ENCODE results near the gene BOLA1.

Gene BOLA1

GRCh38 chr1:149887456-149888246 is 11.7 kb upstream of the BOLA1 start:
- FAIRE-seq = peak; percentile 98

GRCh38 chr1:149888247-149888998 is 10.9 kb upstream of the BOLA1 start:
- FAIRE-seq = no peak

GRCh38 chr1:149888999-149889289 is 10.4 kb upstream of the BOLA1 start:
- no peak for FAIRE-seq

GRCh38 chr1:149896575-149896974 is 2.8 kb upstream of the BOLA1 start:
- FAIRE-seq = no peak

- no peak for FAIRE-seq
Observed at GRCh38 chr1:149903836-149904491, 4.6 kb downstream of the BOLA1 start.

- FAIRE-seq = no peak
Observed at GRCh38 chr1:149906570-149907075, 7.3 kb downstream of the BOLA1 start.

- FAIRE-seq = no peak
Observed at GRCh38 chr1:149914545-149914944, 15.2 kb downstream of the BOLA1 start.

GRCh38 chr1:149915429-149916192 is 16.2 kb downstream of the BOLA1 start:
- no peak for FAIRE-seq

- FAIRE-seq = no peak
Observed at GRCh38 chr1:149916193-149916897, 17.0 kb downstream of the BOLA1 start.

- FAIRE-seq = no peak
Observed at GRCh38 chr1:149916898-149917252, 17.5 kb downstream of the BOLA1 start.

- FAIRE-seq = no peak
Observed at GRCh38 chr1:149917571-149918144, 18.3 kb downstream of the BOLA1 start, which contains the start of gene SV2A. SV2A (minus strand) TSS chr1:149917844; CDS start chr1:149913840, 4,004 bp downstream.

GRCh38 chr1:149923626-149924025 is 24.3 kb downstream of the BOLA1 start:
- no peak for FAIRE-seq

- FAIRE-seq = no peak
Observed at GRCh38 chr1:149925345-149925744, 26.0 kb downstream of the BOLA1 start.

- no peak for FAIRE-seq
Observed at GRCh38 chr1:149925751-149926150, 26.4 kb downstream of the BOLA1 start.

GRCh38 chr1:149926296-149926695 is 26.9 kb downstream of the BOLA1 start:
- FAIRE-seq = no peak

- FAIRE-seq = no peak
Observed at GRCh38 chr1:149927056-149927562, 27.7 kb downstream of the BOLA1 start.

- FAIRE-seq = peak; percentile 93
Observed at GRCh38 chr1:149927563-149928400, 28.4 kb downstream of the BOLA1 start, which contains the start of gene SF3B4. SF3B4 (minus strand) TSS chr1:149927803; CDS start chr1:149927759, 44 bp downstream.

- no peak for FAIRE-seq
Observed at GRCh38 chr1:149928401-149928724, 29.0 kb downstream of the BOLA1 start.

GRCh38 chr1:149929856-149930255 is 30.5 kb downstream of the BOLA1 start:
- FAIRE-seq = no peak

GRCh38 chr1:149931212-149931790 is 31.9 kb downstream of the BOLA1 start:
- no peak for FAIRE-seq
